K562 (cell line): ENCODE results near the gene SLC39A5. TPM values are rescaled to one million over a fixed set of nuclear protein-coding genes. Genes with fewer than 3 reads are reported as not detected.

Experiments used
- BHLHE40 ChIP-seq: IDR thresholded peaks from 2 replicates; pipeline ENCODE4 v1.6.1; 2011; ENCODE audit warnings: low read length, improper control_type of control experiment
- CEBPG ChIP-seq, 3 experiments: fragments of 200-800 bp in 1 of 3; sonication (Bioruptor generic) in 1 of 3; sonication (generic) in 1 of 3; formaldehyde crosslinking in 1 of 3; IDR thresholded peaks in 2 of 3; conservative IDR thresholded peaks in 1 of 3; 2 replicates each; pipeline versions ENCODE4 v1.6.1 to v1.8.0; 2016 to 2022; ENCODE audit warnings: missing compliant biosample characterization in 2 of 3, missing genetic modification characterization in 2 of 3, mild to moderate bottlenecking in 1 of 3, missing genetic modification reagents in 1 of 3
- CHD4 ChIP-seq: fragments of 200-600 bp; sonication (generic); IDR thresholded peaks from 3 replicates; pipeline ENCODE4 v1.6.1; 2012; ENCODE audit warnings: low read depth, mild to moderate bottlenecking, mixed read lengths, low read length, inconsistent platforms; ENCODE audit not compliant: insufficient read depth, insufficient replicate concordance, poor library complexity, severe bottlenecking
- EGR1 ChIP-seq: fragments of 450-650 bp; conservative IDR thresholded peaks from 2 replicates; pipeline ENCODE4 v1.6.1; 2017; ENCODE audit warnings: mild to moderate bottlenecking
- EP300 ChIP-seq: IDR thresholded peaks from 2 replicates; pipeline ENCODE4 v1.6.1; 2012; ENCODE audit warnings: low read length, improper control_type of control experiment
- FOXK1 ChIP-seq: sonication (generic); formaldehyde crosslinking; IDR thresholded peaks from 2 replicates; pipeline ENCODE4 v1.8.0; 2022; ENCODE audit warnings: missing genetic modification reagents, mild to moderate bottlenecking, borderline replicate concordance
- HDAC1 ChIP-seq, 2 experiments: fragments of 450-650 bp; IDR thresholded peaks; 2 replicates each; pipeline ENCODE4 v1.6.1; 2016 to 2017; ENCODE audit warnings: inconsistent platforms in 1 of 2, mild to moderate bottlenecking in 1 of 2, moderate library complexity in 1 of 2
- KDM5B ChIP-seq: fragments of 200-600 bp; sonication (generic); IDR thresholded peaks from 2 replicates; pipeline ENCODE4 v1.6.1; 2012; ENCODE audit warnings: low read depth, mild to moderate bottlenecking, moderate library complexity, low read length, control low read depth, inconsistent platforms; ENCODE audit not compliant: insufficient replicate concordance
- KLF10 ChIP-seq: fragments of 250-450 bp; sonication (Bioruptor Pico); IDR thresholded peaks from 2 replicates; pipeline ENCODE4 v1.6.1; 2021; ENCODE audit warnings: matching md5 sums
- L3MBTL2 ChIP-seq: fragments of 450-650 bp; IDR thresholded peaks from 2 replicates; pipeline ENCODE4 v1.6.1; 2016; ENCODE audit warnings: mild to moderate bottlenecking, moderate library complexity
- MAZ ChIP-seq, 2 experiments: fragments of 450-650 bp in 1 of 2; sonication (generic) in 1 of 2; formaldehyde crosslinking; IDR thresholded peaks in 1 of 2; conservative IDR thresholded peaks in 1 of 2; 2 replicates each; pipeline versions ENCODE4 v1.4.0 to v1.5.0; 2020; ENCODE audit warnings: mild to moderate bottlenecking in 1 of 2, missing genetic modification reagents in 1 of 2
- MBD2 ChIP-seq: sonication (generic); IDR thresholded peaks from 2 replicates; pipeline ENCODE4 v1.6.1; 2016; ENCODE audit warnings: low read depth, borderline replicate concordance
- PCBP1 ChIP-seq: fragments of 200-400 bp; formaldehyde crosslinking; IDR thresholded peaks from 2 replicates; pipeline ENCODE4 v1.6.1; 2018; ENCODE audit warnings: mild to moderate bottlenecking, low read depth, low read length; ENCODE audit not compliant: poor library complexity, severe bottlenecking
- POLR2A ChIP-seq: fragments of 450-650 bp; conservative IDR thresholded peaks from 2 replicates; pipeline ENCODE4 v1.6.1; 2016
- RFX7 ChIP-seq: fragments of 250-450 bp; sonication (Bioruptor Pico); IDR thresholded peaks from 2 replicates; pipeline ENCODE4 v1.5.1; 2021; ENCODE audit warnings: mild to moderate bottlenecking
- SMAD4 ChIP-seq: fragments of 250-450 bp; sonication (Bioruptor Pico); conservative IDR thresholded peaks from 2 replicates; pipeline ENCODE4 v1.8.0; 2021; ENCODE audit warnings: inconsistent platforms, mild to moderate bottlenecking, moderate library complexity
- SMARCB1 ChIP-seq: IDR thresholded peaks from 2 replicates; pipeline ENCODE4 v1.6.1; 2011; ENCODE audit warnings: improper control_type of control experiment, low read depth; ENCODE audit not compliant: insufficient read length
- UBTF ChIP-seq, 2 experiments: IDR thresholded peaks; 2 replicates each; pipeline ENCODE4 v1.6.1; 2012; ENCODE audit warnings: improper control_type of control experiment in 2 of 2, low read depth in 2 of 2, low read length in 2 of 2, borderline replicate concordance in 1 of 2
- YY1 ChIP-seq, 3 experiments: IDR thresholded peaks; 2 replicates each; pipeline ENCODE4 v1.6.1; 2011; ENCODE audit warnings: low read length in 2 of 3, mild to moderate bottlenecking in 2 of 3, moderate library complexity in 2 of 3, borderline replicate concordance in 1 of 3, control low read depth in 1 of 3, low read depth in 1 of 3; ENCODE audit not compliant: insufficient read depth in 3 of 3, insufficient replicate concordance in 2 of 3, control insufficient read depth in 1 of 3, insufficient read length in 1 of 3; ENCODE audit errors: extremely low read depth in 1 of 3
- ZNF699 ChIP-seq: fragments of 250-450 bp; sonication (Bioruptor Pico); IDR thresholded peaks from 2 replicates; pipeline ENCODE4 v1.8.0; 2021; ENCODE audit warnings: mild to moderate bottlenecking, moderate library complexity; ENCODE audit not compliant: insufficient replicate concordance
- ZNF830 ChIP-seq: fragments of 250-450 bp; sonication (Bioruptor Pico); IDR thresholded peaks from 2 replicates; pipeline ENCODE4 v1.5.0; 2021; ENCODE audit warnings: mild to moderate bottlenecking
- polyA plus RNA-seq, 8 experiments: library from polyadenylated mRNA; depleted of rRNA in 4 of 8; stranded (reverse) in 5 of 8; unstranded in 3 of 8; fragments of >200 nt; fragmentation: Nextera tagmentation in 2 of 8; fragmentation: Illumina TruSeq in 1 of 8; extraction: Ambion mirVana in 2 of 8; extraction: Trizol in 1 of 8; gene quantifications; 2 replicates each; pipeline versions ENCODE4 v1.2.1 to v1.2.3, GENCODE V29; 2011 to 2014; ENCODE audit warnings: inconsistent platforms in 1 of 8, missing spikeins in 1 of 8
- total RNA-seq, 7 experiments: library from RNA; depleted of rRNA in 6 of 7; stranded (reverse); fragments of >200 nt in 6 of 7; fragmentation: Illumina TruSeq in 2 of 7; extraction: Trizol in 2 of 7; gene quantifications; 2 replicates each; pipeline versions ENCODE4 v1.2.1 to v1.2.3, GENCODE V29; 2011 to 2021; ENCODE audit warnings: low replicate concordance in 1 of 7
- TF ChIP-seq, protein P1 (sequence below), 2 experiments: fragments of 450-650 bp; IDR thresholded peaks; 2 replicates each; pipeline ENCODE4 v1.6.1; 2016

SLC39A5 gene
- total and polyA plus RNA-seq, 9 of the 15 experiments (the other 6 are each of a cell fraction or from before 2014, with no cell fraction given) = 0.08 to 0.10 TPM; not detected in 7

- peak; percentile 73; the same call in 1 of the 2 replicates for TF ChIP-seq FOXK1
- no peak for TF ChIP-seq KLF10
- TF ChIP-seq RFX7 (CRISPR knock-in tag) = no peak
- TF ChIP-seq CHD4 = no peak
- TF ChIP-seq KDM5B = peak; percentile 82
- peak; percentile 83 for TF ChIP-seq L3MBTL2
- TF ChIP-seq, protein P1, sequence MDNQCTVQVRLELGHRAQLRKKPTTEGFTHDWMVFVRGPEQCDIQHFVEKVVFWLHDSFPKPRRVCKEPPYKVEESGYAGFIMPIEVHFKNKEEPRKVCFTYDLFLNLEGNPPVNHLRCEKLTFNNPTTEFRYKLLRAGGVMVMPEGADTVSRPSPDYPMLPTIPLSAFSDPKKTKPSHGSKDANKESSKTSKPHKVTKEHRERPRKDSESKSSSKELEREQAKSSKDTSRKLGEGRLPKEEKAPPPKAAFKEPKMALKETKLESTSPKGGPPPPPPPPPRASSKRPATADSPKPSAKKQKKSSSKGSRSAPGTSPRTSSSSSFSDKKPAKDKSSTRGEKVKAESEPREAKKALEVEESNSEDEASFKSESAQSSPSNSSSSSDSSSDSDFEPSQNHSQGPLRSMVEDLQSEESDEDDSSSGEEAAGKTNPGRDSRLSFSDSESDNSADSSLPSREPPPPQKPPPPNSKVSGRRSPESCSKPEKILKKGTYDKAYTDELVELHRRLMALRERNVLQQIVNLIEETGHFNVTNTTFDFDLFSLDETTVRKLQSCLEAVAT (IDR thresholded peaks at IDR 0.05) = peak in 1 of 2 experiments; percentile 65; a peak in 1 of 4 replicates
- no peak for TF ChIP-seq EGR1
- TF ChIP-seq POLR2A = peak; percentile 96
- peak; percentile 67 for TF ChIP-seq CEBPG (CRISPR knock-in tag; IDR thresholded peaks at IDR 0.05)
- TF ChIP-seq CEBPG (tag; conservative IDR thresholded peaks at IDR 0.05 in 1 of 2, IDR thresholded peaks at IDR 0.05 in 1 of 2) = peak in 1 of 2 experiments; percentile 60; a peak in 1 of 4 replicates
- TF ChIP-seq EP300 = no peak
- TF ChIP-seq BHLHE40 = peak; percentile 50
- TF ChIP-seq SMARCB1 = no peak
- peak in 1 of 2 experiments; percentile 55; a peak in 1 of 4 replicates for TF ChIP-seq MAZ (CRISPR knock-in tag; conservative IDR thresholded peaks at IDR 0.05 in 1 of 2, IDR thresholded peaks at IDR 0.05 in 1 of 2)
- TF ChIP-seq HDAC1 (IDR thresholded peaks at IDR 0.05) = peak in 1 of 2 experiments; percentile 30; a peak in 2 of 4 replicates
- 0 out of 2 replicates have a peak, but pooled peaks have one; percentile 15 for TF ChIP-seq ZNF830
- TF ChIP-seq PCBP1 = peak; percentile 56
- TF ChIP-seq ZNF699 (CRISPR knock-in tag) = no peak
- TF ChIP-seq UBTF (IDR thresholded peaks at IDR 0.05; ENCODE audit: borderline replicate concordance in 1 of 2, low read depth in 2 of 2, low read length in 2 of 2) = peak in 1 of 2 experiments; percentile 77; a peak in 1 of 4 replicates
- TF ChIP-seq YY1 (IDR thresholded peaks at IDR 0.05; ENCODE audit: borderline replicate concordance in 1 of 3, control insufficient read depth in 1 of 3, extremely low read depth in 1 of 3, insufficient read depth in 3 of 3, insufficient read length in 1 of 3, insufficient replicate concordance in 2 of 3, low read depth in 1 of 3, low read length in 2 of 3) = peak in 1 of 3 experiments; percentile 68
- TF ChIP-seq SMAD4 = peak; percentile 92
- TF ChIP-seq MBD2 = peak; percentile 29; the same call in 1 of the 2 replicates
Observed at GRCh38 chr12:56221757-56222530, 7.9 kb upstream of the SLC39A5 start, which contains the start of gene RNF41 (continued).
